ENCODE measurements around the gene NAGPA.

DNA sequence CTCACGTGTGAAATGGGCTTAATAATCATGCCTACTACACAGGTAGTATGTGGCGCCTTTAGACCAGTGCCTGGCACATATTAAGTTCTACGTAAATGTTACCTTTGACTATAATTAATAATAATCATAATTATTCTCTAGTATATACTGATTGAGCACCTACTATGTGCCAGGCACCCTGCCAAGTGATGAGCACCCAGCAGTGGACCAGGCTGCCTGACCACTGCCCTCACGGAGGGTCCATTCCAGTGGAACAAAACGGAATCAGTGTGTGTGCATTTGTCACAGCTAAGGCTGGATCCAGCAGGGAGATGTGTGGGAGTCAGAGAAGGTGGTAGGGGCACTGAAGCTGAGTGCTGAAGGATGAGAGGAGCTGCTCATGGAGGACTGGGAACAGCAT lies 45.1 kb downstream of the NAGPA start:
- TF ChIP-seq, protein P1, sequence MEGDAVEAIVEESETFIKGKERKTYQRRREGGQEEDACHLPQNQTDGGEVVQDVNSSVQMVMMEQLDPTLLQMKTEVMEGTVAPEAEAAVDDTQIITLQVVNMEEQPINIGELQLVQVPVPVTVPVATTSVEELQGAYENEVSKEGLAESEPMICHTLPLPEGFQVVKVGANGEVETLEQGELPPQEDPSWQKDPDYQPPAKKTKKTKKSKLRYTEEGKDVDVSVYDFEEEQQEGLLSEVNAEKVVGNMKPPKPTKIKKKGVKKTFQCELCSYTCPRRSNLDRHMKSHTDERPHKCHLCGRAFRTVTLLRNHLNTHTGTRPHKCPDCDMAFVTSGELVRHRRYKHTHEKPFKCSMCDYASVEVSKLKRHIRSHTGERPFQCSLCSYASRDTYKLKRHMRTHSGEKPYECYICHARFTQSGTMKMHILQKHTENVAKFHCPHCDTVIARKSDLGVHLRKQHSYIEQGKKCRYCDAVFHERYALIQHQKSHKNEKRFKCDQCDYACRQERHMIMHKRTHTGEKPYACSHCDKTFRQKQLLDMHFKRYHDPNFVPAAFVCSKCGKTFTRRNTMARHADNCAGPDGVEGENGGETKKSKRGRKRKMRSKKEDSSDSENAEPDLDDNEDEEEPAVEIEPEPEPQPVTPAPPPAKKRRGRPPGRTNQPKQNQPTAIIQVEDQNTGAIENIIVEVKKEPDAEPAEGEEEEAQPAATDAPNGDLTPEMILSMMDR (IDR thresholded peaks at IDR 0.05): no peak
- no peak for TF ChIP-seq POLR2AphosphoS5 (IDR thresholded peaks at IDR 0.05)
- no peak for TF ChIP-seq POLR2A (IDR thresholded peaks at IDR 0.05)
- no peak for TF ChIP-seq EP300 (IDR thresholded peaks at IDR 0.05; ENCODE audit: low read depth)
